ENCODE results near the gene MAGI1.

GRCh38 chr3:65828706-65829105 is 210.0 kb downstream of the MAGI1 start:
- TF ChIP-seq GLIS3 (CRISPR knock-in tag; IDR thresholded peaks at IDR 0.05): no peak
- TF ChIP-seq ESRRG (CRISPR knock-in tag; IDR thresholded peaks at IDR 0.05): no peak
